Measurements from ENCODE around the gene PREX1. TPM values are rescaled to one million over a fixed set of nuclear protein-coding genes. Genes with fewer than 3 reads are reported as not detected.

PREX1 gene
- total RNA-seq, 4 donors from 2014 or later, result 29.5 to 121 (median 40.9) TPM

- ATAC-seq (ENCODE audit: low FRiP score), result no peak
- no peak for TF ChIP-seq CTCF (IDR thresholded peaks at IDR 0.05)
- no peak for DNase-seq (ENCODE audit: low spot score)
Observed at GRCh38 chr20:48744515-48744914, 83.3 kb downstream of the PREX1 start.

GRCh38 chr20:48743807-48744206, 84.0 kb downstream of the PREX1 start:
- no peak for TF ChIP-seq CTCF (IDR thresholded peaks at IDR 0.05)
- ATAC-seq (ENCODE audit: low FRiP score) (no peak), DNase-seq (ENCODE audit: low spot score) (no peak)

- DNase-seq (ENCODE audit: low spot score) (no peak), ATAC-seq (ENCODE audit: low FRiP score) (no peak)
- no peak for TF ChIP-seq CTCF (IDR thresholded peaks at IDR 0.05)
Observed at GRCh38 chr20:48742912-48743680, 84.7 kb downstream of the PREX1 start.

- TF ChIP-seq CTCF (IDR thresholded peaks at IDR 0.05), result no peak
Observed at GRCh38 chr20:48742233-48742632, 85.6 kb downstream of the PREX1 start.

GRCh38 chr20:48741669-48742068, 86.1 kb downstream of the PREX1 start:
- DNase-seq (ENCODE audit: low spot score) (no peak), ATAC-seq (ENCODE audit: low FRiP score) (no peak)
- TF ChIP-seq CTCF (IDR thresholded peaks at IDR 0.05), result no peak

More at GRCh38 chr20:48742233-48742632, 85.6 kb downstream of the PREX1 start:
- ATAC-seq (ENCODE audit: low FRiP score) (no peak), DNase-seq (ENCODE audit: low spot score) (no peak)

GRCh38 chr20:48740712-48741111, 87.1 kb downstream of the PREX1 start:
- DNase-seq (ENCODE audit: low spot score) (no peak), ATAC-seq (ENCODE audit: low FRiP score) (no peak)
- no peak for TF ChIP-seq CTCF (IDR thresholded peaks at IDR 0.05)

GRCh38 chr20:48740292-48740649, 87.5 kb downstream of the PREX1 start:
- ATAC-seq (ENCODE audit: low FRiP score), result no peak
- TF ChIP-seq CTCF (IDR thresholded peaks at IDR 0.05), result no peak

More at GRCh38 chr20:48740292-48740649, 87.5 kb downstream of the PREX1 start:
- DNase-seq (ENCODE audit: low spot score), result no peak
